Fibroblast of the aortic adventitia (primary cell): ENCODE measurements around the gene CHST15. TPM values are rescaled to one million over a fixed set of nuclear protein-coding genes. Genes with fewer than 3 reads are reported as not detected.

ENCODE experiments used
- DNase-seq: peaks from one replicate; pipeline ENCODE4 v3.0.0-alpha.2; 2010; ENCODE audit warnings: low read depth
- H3K4me3 ChIP-seq: 2 replicates; pipeline ENCODE4 v1.5.1; 2011; ENCODE audit warnings: low read depth, mild to moderate bottlenecking, control low read depth, low read length, moderate library complexity
- CTCF ChIP-seq: IDR thresholded peaks from 2 replicates; pipeline ENCODE4 v1.5.1; 2011; ENCODE audit warnings: mild to moderate bottlenecking, low read length, control low read depth, inconsistent platforms; ENCODE audit not compliant: insufficient read depth
- total RNA-seq: library from RNA; depleted of rRNA; stranded (reverse); fragments of >200 nt; gene quantifications from 2 replicates; pipeline ENCODE4 v1.2.3, GENCODE V29; 2012; ENCODE audit warnings: low replicate concordance

CHST15 gene
- total RNA-seq, 1 donor, result 2.0 TPM

GRCh38 chr10:124045801-124046355 is 47.5 kb downstream of the CHST15 start:
- DNase-seq, result no peak
- TF ChIP-seq CTCF, result no peak
- no peak overlapping the region for H3K4me3 ChIP-seq

- TF ChIP-seq CTCF, result no peak
- DNase-seq, result no peak
- H3K4me3 ChIP-seq, result no peak overlapping the region
Measured at GRCh38 chr10:124045276-124045675, 48.1 kb downstream of the CHST15 start.

- DNase-seq, result no peak
- no peak for TF ChIP-seq CTCF
- H3K4me3 ChIP-seq, result no peak overlapping the region
Measured at GRCh38 chr10:124044143-124044862, 49.1 kb downstream of the CHST15 start.

- DNase-seq, result no peak
- no peak for TF ChIP-seq CTCF
- no peak overlapping the region for H3K4me3 ChIP-seq
Measured at GRCh38 chr10:124043310-124044142, 49.9 kb downstream of the CHST15 start.

- TF ChIP-seq CTCF, result no peak
- DNase-seq, result no peak
- no peak overlapping the region for H3K4me3 ChIP-seq
Measured at GRCh38 chr10:124042656-124043309, 50.6 kb downstream of the CHST15 start.

- no peak for TF ChIP-seq CTCF
Measured at GRCh38 chr10:124041675-124042445, 51.5 kb downstream of the CHST15 start.

More at GRCh38 chr10:124041675-124042445, 51.5 kb downstream of the CHST15 start:
- peak; percentile 16 for DNase-seq
- no peak overlapping the region for H3K4me3 ChIP-seq
